HL-60/S4 (cell line): ENCODE results near the gene COL12A1.
"Not testable (repeated sequence)": the region's sequence is repeated elsewhere in the genome, so short reads cannot be mapped to it uniquely, and the experiment has no call there.

Experiments used
- in situ Hi-C: fragments of 300-500 bp; cut with MboI; formaldehyde crosslinking; loops from 2 replicates; pipeline ENCODE4 v1.14.3; 2022; ENCODE audit warnings: low sequenced_read_pairs

The COL12A1 gene

GRCh38 chr6:75186581-75186980, 19.3 kb downstream of the COL12A1 start:
- in situ Hi-C loops = not testable (repeated sequence)

- in situ Hi-C loops = no loop called here
Measured at GRCh38 chr6:75183099-75183541, 22.7 kb downstream of the COL12A1 start.

- in situ Hi-C loops = no loop called here
Measured at GRCh38 chr6:75180864-75181263, 25.0 kb downstream of the COL12A1 start.

- in situ Hi-C loops = no loop called here
Measured at GRCh38 chr6:75178757-75179156, 27.1 kb downstream of the COL12A1 start.

- in situ Hi-C loops = no loop called here
Measured at GRCh38 chr6:75176076-75176582, 29.7 kb downstream of the COL12A1 start.

GRCh38 chr6:75171986-75172385, 33.9 kb downstream of the COL12A1 start:
- in situ Hi-C loops = no loop called here

GRCh38 chr6:75171567-75171966, 34.3 kb downstream of the COL12A1 start:
- in situ Hi-C loops = no loop called here

- in situ Hi-C loops = no loop called here
Measured at GRCh38 chr6:75170691-75171560, 34.9 kb downstream of the COL12A1 start.

- in situ Hi-C loops = no loop called here
Measured at GRCh38 chr6:75169689-75170586, 35.9 kb downstream of the COL12A1 start.

- in situ Hi-C loops = no loop called here
Measured at GRCh38 chr6:75167851-75168250, 38.0 kb downstream of the COL12A1 start.

GRCh38 chr6:75167325-75167724, 38.5 kb downstream of the COL12A1 start:
- in situ Hi-C loops = no loop called here

GRCh38 chr6:75166773-75167172, 39.1 kb downstream of the COL12A1 start:
- in situ Hi-C loops = no loop called here

GRCh38 chr6:75166236-75166635, 39.6 kb downstream of the COL12A1 start:
- in situ Hi-C loops = no loop called here

- in situ Hi-C loops = no loop called here
Measured at GRCh38 chr6:75158176-75158575, 47.7 kb downstream of the COL12A1 start.

- in situ Hi-C loops = no loop called here
Measured at GRCh38 chr6:75157336-75157735, 48.5 kb downstream of the COL12A1 start.

GRCh38 chr6:75156186-75156878, 49.5 kb downstream of the COL12A1 start:
- in situ Hi-C loops = no loop called here

- in situ Hi-C loops = no loop called here
Measured at GRCh38 chr6:75155631-75156030, 50.2 kb downstream of the COL12A1 start.

GRCh38 chr6:75154973-75155372, 50.9 kb downstream of the COL12A1 start:
- in situ Hi-C loops = no loop called here

GRCh38 chr6:75150685-75151412, 55.0 kb downstream of the COL12A1 start:
- in situ Hi-C loops = no loop called here

- in situ Hi-C loops = no loop called here
Measured at GRCh38 chr6:75149696-75150095, 56.2 kb downstream of the COL12A1 start.
